ENCODE measurements around the gene RASSF1. TPM values are rescaled to one million over a fixed set of nuclear protein-coding genes. Genes with fewer than 3 reads are reported as not detected.

The RASSF1 gene
- total RNA-seq, 1 experiment from 2014 or later = 29.6 TPM

DNA sequence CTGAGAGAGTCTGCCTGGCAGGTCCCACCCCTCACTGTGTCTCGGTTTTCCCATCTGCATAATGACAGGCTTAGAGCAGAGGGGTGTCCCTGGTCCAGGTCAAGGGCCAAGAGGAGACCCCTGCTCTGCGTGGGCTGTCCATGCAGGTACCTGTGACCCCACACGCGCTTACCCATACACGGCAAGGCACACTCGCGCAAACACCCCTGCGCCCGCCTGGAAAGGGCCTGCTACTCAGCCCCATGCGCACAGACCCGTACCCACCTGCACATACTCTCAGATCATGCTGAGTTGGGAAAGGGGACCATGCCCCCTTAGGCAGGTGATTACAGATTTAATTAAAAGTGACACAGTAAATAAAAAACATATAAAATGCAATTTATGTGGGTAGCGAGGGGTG is 42.1 kb upstream of the RASSF1 start:
- Histone ChIP-seq H4K20me1 (ENCODE audit: insufficient read depth) (no peaks in the 10 kb centered on the region), H2AFZ (ENCODE audit: low read depth, low read length, poor library complexity, severe bottlenecking) (no peak overlapping the region), H3K36me3 (ENCODE audit: control insufficient read depth in 1 of 2, insufficient read depth in 2 of 2, low read length in 2 of 2) (no peaks in the 10 kb centered on the region), H3K4me1 (ENCODE audit: control insufficient read depth in 1 of 2, insufficient read depth in 2 of 2, low read length in 2 of 2) (no peaks in the 10 kb centered on the region), H3K27ac (ENCODE audit: low read depth, low read length) (no peak overlapping the region), H3K9me3 (ENCODE audit: control insufficient read depth in 1 of 2, insufficient read depth in 1 of 2, low read depth in 1 of 2, low read length in 2 of 2) (no peaks in the 10 kb centered on the region), H3K4me2 (ENCODE audit: low read length) (no peak overlapping the region), H3K27me3 (ENCODE audit: insufficient read depth, low read length) (no peaks in the 10 kb centered on the region), H3K4me3 (replicated peaks in 1 of 2; ENCODE audit: low read depth in 1 of 2, low read length in 2 of 2) (no peak overlapping the region), H3K79me2 (ENCODE audit: insufficient read depth, low read length) (no peaks in the 10 kb centered on the region), H3K9me2 (ENCODE audit: insufficient read depth) (no peaks in the 10 kb centered on the region), H3K9ac (ENCODE audit: low read length) (no peak overlapping the region)
- BruUV-seq (replicated peaks) = no TSS peak
- intact Hi-C loops (cut with micrococcal nuclease) = no loop called here
- DNase-seq (ENCODE audit: low read depth, low spot score) (no peak), ATAC-seq (no peak)
- RAD21 ChIA-PET (ENCODE audit: low non-redundant PET in 1 of 2, low total read pairs in 2 of 2, uncharacterized antibody in 2 of 2, unreplicated experiment in 2 of 2) = no interaction called here
- TF ChIP-seq REST (IDR thresholded peaks at IDR 0.05; ENCODE audit: low read depth) (no peak), FOSL1 (IDR thresholded peaks at IDR 0.05; ENCODE audit: low read depth) (no peak), CEBPB (IDR thresholded peaks at IDR 0.05; ENCODE audit: low read depth) (no peak), EZH2phosphoT487 (IDR thresholded peaks at IDR 0.05; ENCODE audit: borderline replicate concordance) (no peak), ZNF274 (IDR thresholded peaks at IDR 0.05; ENCODE audit: low read depth, low read length) (no peak), TCF7L2 (IDR thresholded peaks at IDR 0.05; ENCODE audit: borderline replicate concordance, extremely low read depth, insufficient read depth, insufficient read length) (no peak), RAD21 (IDR thresholded peaks at IDR 0.05; ENCODE audit: low read depth) (no peak), SIN3A (IDR thresholded peaks at IDR 0.05; ENCODE audit: low read depth) (no peak), CBX3 (IDR thresholded peaks at IDR 0.05; ENCODE audit: low read depth) (no peak), POLR2AphosphoS5 (IDR thresholded peaks at IDR 0.05; ENCODE audit: low read depth, low read length) (no peak), ZFX (IDR thresholded peaks at IDR 0.05) (no peak), YY1 (IDR thresholded peaks at IDR 0.05; ENCODE audit: extremely low read depth, insufficient replicate concordance, low read depth, low read length) (no peak)
- TF ChIP-seq, protein P1, sequence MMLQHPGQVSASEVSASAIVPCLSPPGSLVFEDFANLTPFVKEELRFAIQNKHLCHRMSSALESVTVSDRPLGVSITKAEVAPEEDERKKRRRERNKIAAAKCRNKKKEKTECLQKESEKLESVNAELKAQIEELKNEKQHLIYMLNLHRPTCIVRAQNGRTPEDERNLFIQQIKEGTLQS (IDR thresholded peaks at IDR 0.05) = no peak
- TF ChIP-seq, protein P2, sequence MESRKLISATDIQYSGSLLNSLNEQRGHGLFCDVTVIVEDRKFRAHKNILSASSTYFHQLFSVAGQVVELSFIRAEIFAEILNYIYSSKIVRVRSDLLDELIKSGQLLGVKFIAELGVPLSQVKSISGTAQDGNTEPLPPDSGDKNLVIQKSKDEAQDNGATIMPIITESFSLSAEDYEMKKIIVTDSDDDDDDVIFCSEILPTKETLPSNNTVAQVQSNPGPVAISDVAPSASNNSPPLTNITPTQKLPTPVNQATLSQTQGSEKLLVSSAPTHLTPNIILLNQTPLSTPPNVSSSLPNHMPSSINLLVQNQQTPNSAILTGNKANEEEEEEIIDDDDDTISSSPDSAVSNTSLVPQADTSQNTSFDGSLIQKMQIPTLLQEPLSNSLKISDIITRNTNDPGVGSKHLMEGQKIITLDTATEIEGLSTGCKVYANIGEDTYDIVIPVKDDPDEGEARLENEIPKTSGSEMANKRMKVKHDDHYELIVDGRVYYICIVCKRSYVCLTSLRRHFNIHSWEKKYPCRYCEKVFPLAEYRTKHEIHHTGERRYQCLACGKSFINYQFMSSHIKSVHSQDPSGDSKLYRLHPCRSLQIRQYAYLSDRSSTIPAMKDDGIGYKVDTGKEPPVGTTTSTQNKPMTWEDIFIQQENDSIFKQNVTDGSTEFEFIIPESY (IDR thresholded peaks at IDR 0.05; ENCODE audit: extremely low read depth, insufficient replicate concordance, low read length) = no peak
- CTCF ChIA-PET = no interaction called here
- POLR2A ChIA-PET = no interaction called here
